A549 (cell line): ENCODE data around the gene ATP2A3. TPM values are rescaled to one million over a fixed set of nuclear protein-coding genes. Genes with fewer than 3 reads are reported as not detected.
A peak's percentile ranks its signal among the peaks of the same experiment; 100 is the strongest.

Source experiments
- ATAC-seq, 2 experiments: fragments of 200-7000 bp in 1 of 2; fragments of >200 bp in 1 of 2; cut with Nextera tagmentation in 1 of 2; cut with Tn5 transposase in 1 of 2; 3 replicates each; pipeline versions ENCODE4 v1.8.0 to v1.9.1; 2018 to 2020; ENCODE audit warnings: mild to moderate bottlenecking in 1 of 2, moderate library complexity in 1 of 2
- CTCF ChIA-PET: fragments of 300-600 bp; sonication (Branson Sonifier 250); formaldehyde crosslinking; extraction: SDS; loops from one replicate; lab custom pipeline; 2021; ENCODE audit warnings: antibody characterized with exemption, inconsistent platforms; lab: Yijun Ruan, JAX
- POLR2A ChIA-PET: fragments of 350-600 bp; formaldehyde crosslinking; extraction: SDS; loops from one replicate; lab custom pipeline; 2021; ENCODE audit warnings: antibody characterized with exemption, inconsistent platforms; lab: Yijun Ruan, JAX
- DNase-seq, 2 experiments: peaks; one replicate each; pipeline versions ENCODE4 v3.0.0 to v3.0.0-alpha.2; 2011 to 2016; ENCODE audit warnings: low read depth in 1 of 2, low spot score in 1 of 2
- FAIRE-seq: peaks from 2 replicates; lab custom pipeline; 2011; peaks lifted over from hg19 to GRCh38; lab: Jason Lieb, UNC
- H3K27ac ChIP-seq, 2 experiments: fragments of >200 bp; sonication (Bioruptor Twin); formaldehyde crosslinking; 3 replicates each; pipeline ENCODE4 v1.5.1; 2016 to 2017
- H3K4me1 ChIP-seq: fragments of >200 bp; sonication (Bioruptor Twin); formaldehyde crosslinking; 3 replicates; pipeline ENCODE4 v1.6.1; 2016
- H3K4me2 ChIP-seq: fragments of >200 bp; sonication (Bioruptor Twin); formaldehyde crosslinking; 3 replicates; pipeline ENCODE4 v1.6.1; 2016
- H3K4me3 ChIP-seq: fragments of >200 bp; sonication (Bioruptor Twin); formaldehyde crosslinking; 3 replicates; pipeline ENCODE4 v1.5.1; 2016
- H3K9me3 ChIP-seq: fragments of >200 bp; sonication (Bioruptor Twin); formaldehyde crosslinking; 3 replicates; pipeline ENCODE4 v1.6.1; 2016
- CHD2 ChIP-seq: fragments of 150-350 bp; IDR thresholded peaks from 2 replicates; pipeline ENCODE4 v1.6.1; 2014; ENCODE audit warnings: low read length; ENCODE audit not compliant: partially characterized antibody
- HDAC2 ChIP-seq: fragments of 200-600 bp; sonication (generic); IDR thresholded peaks from 2 replicates; pipeline ENCODE4 v1.6.1; 2016
- HOXA7 ChIP-seq: fragments of 250-450 bp; sonication (Bioruptor Pico); IDR thresholded peaks from 2 replicates; pipeline ENCODE4 v1.5.0; 2020; ENCODE audit warnings: mild to moderate bottlenecking, moderate library complexity
- KDM1A ChIP-seq: fragments of 200-600 bp; sonication (generic); IDR thresholded peaks from 2 replicates; pipeline ENCODE4 v1.6.1; 2016; ENCODE audit warnings: low read depth, mild to moderate bottlenecking
- KDM5A ChIP-seq: fragments of 200-600 bp; sonication (generic); IDR thresholded peaks from 2 replicates; pipeline ENCODE4 v1.6.1; 2016; ENCODE audit warnings: antibody characterized with exemption, mild to moderate bottlenecking
- MAZ ChIP-seq: fragments of 150-350 bp; IDR thresholded peaks from 2 replicates; pipeline ENCODE4 v1.6.1; 2014; ENCODE audit warnings: antibody characterized with exemption, low read depth, low read length, borderline replicate concordance
- RFX5 ChIP-seq: fragments of 450-650 bp; IDR thresholded peaks from 2 replicates; pipeline ENCODE4 v1.7.1; 2014; ENCODE audit warnings: antibody characterized with exemption, mild to moderate bottlenecking, moderate library complexity
- RNF2 ChIP-seq: fragments of 200-600 bp; sonication (generic); IDR thresholded peaks from 2 replicates; pipeline ENCODE4 v1.6.1; 2016; ENCODE audit warnings: low read depth, mild to moderate bottlenecking, antibody characterized with exemption, moderate library complexity, borderline replicate concordance
- SREBF2 ChIP-seq: fragments of 450-650 bp; IDR thresholded peaks from 2 replicates; pipeline ENCODE4 v1.6.1; 2014; ENCODE audit warnings: mild to moderate bottlenecking, moderate library complexity
- ZC3H11A ChIP-seq: fragments of 450-650 bp; IDR thresholded peaks from 2 replicates; pipeline ENCODE4 v1.6.1; 2014; ENCODE audit warnings: antibody characterized with exemption, mild to moderate bottlenecking
- ZFP36 ChIP-seq: fragments of 450-650 bp; IDR thresholded peaks from 2 replicates; pipeline ENCODE4 v1.6.1; 2014; ENCODE audit warnings: borderline replicate concordance; ENCODE audit not compliant: partially characterized antibody
- WGBS: methylation state at CpG from one replicate; pipeline ENCODE4 v1.1.6; 2017; ENCODE audit errors: missing lambda C conversion rate; 5-methylcytosine and 5-hydroxymethylcytosine counted together
- polyA plus RNA-seq, 4 experiments: library from polyadenylated mRNA; depleted of rRNA in 3 of 4; stranded (reverse); fragments of >200 nt; fragmentation: RNase III in 1 of 4; extraction: RNeasy Plus Mini Kit Qiagen cat#74134 plus additional on column Dnase treatment in 1 of 4; gene quantifications; 2 replicates in 3 of 4; 3 replicates in 1 of 4; pipeline ENCODE4 v1.2.3, GENCODE V29; 2011 to 2017
- TF ChIP-seq, protein P1 (sequence below): fragments of 250-450 bp; sonication (Bioruptor Pico); IDR thresholded peaks from 2 replicates; pipeline ENCODE4 v1.5.0; 2020; ENCODE audit warnings: low read depth, mild to moderate bottlenecking, moderate library complexity
- TF ChIP-seq, protein P2 (sequence below): IDR thresholded peaks from 2 replicates; pipeline ENCODE4 v1.6.1; 2012
- TF ChIP-seq, protein P3 (sequence below): fragments of 200-600 bp; sonication (generic); IDR thresholded peaks from 2 replicates; pipeline ENCODE4 v1.6.1; 2016; ENCODE audit warnings: antibody characterized with exemption, mild to moderate bottlenecking, moderate library complexity
- TF ChIP-seq, protein P4 (sequence below): IDR thresholded peaks from 2 replicates; pipeline ENCODE4 v1.6.1; 2012
- TF ChIP-seq, protein P5 (sequence below): IDR thresholded peaks from 2 replicates; pipeline ENCODE4 v1.6.1; 2012; ENCODE audit warnings: low read depth, borderline replicate concordance
- TF ChIP-seq, protein P6 (sequence below): fragments of 450-650 bp; IDR thresholded peaks from 2 replicates; pipeline ENCODE4 v1.6.1; 2014; ENCODE audit warnings: antibody characterized with exemption

Gene ATP2A3
- polyA plus RNA-seq, 2 of the 4 experiments (the other 2 are of a cell fraction) = 3.1 to 5.5 TPM

DNA sequence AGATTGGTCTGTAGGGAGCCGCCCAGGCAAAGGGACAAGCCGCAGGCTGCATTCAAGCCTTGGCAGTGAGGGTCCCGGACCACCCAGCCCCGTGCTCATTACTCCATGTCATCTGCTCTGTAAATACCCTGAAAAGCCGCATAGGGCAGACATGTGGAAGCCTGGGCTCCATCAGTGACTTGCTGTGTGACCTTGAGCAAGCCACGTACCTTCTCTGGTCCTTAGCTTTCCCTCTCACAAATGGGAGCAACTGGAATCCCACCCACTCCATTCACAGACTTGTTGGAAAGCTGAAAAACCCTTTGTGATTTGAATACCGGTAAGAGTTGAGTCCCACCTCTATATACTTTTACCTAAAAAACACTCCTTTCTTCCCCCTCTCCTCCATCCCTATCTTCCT, 83.3 kb downstream of the ATP2A3 start:
- TF ChIP-seq ZFP36 = peak; percentile 33
- TF ChIP-seq, protein P1, sequence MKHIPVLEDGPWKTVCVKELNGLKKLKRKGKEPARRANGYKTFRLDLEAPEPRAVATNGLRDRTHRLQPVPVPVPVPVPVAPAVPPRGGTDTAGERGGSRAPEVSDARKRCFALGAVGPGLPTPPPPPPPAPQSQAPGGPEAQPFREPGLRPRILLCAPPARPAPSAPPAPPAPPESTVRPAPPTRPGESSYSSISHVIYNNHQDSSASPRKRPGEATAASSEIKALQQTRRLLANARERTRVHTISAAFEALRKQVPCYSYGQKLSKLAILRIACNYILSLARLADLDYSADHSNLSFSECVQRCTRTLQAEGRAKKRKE (CRISPR knock-in tag) = no peak
- Histone ChIP-seq H3K4me2 (no peak overlapping the region), H3K4me1 (peaks cover 5% of the 10 kb centered on the region), H3K9me3 (no peaks in the 10 kb centered on the region), H3K4me3 (no peak overlapping the region), H3K27ac (no peak overlapping the region)
- ChIA-PET POLR2A (no interaction called here), CTCF (interaction anchor here (0.5 to 11.0 kb wide), 5 partner anchors 9 to 155 kb away, joined by 3 to 101 read pairs (median 11); no protein-coding TSS in a partner anchor)
- no peak for FAIRE-seq
- DNase-seq = no peak
- WGBS = 83% methylated on average over 7 of the region's 7 CpGs
- no peak for ATAC-seq

DNA sequence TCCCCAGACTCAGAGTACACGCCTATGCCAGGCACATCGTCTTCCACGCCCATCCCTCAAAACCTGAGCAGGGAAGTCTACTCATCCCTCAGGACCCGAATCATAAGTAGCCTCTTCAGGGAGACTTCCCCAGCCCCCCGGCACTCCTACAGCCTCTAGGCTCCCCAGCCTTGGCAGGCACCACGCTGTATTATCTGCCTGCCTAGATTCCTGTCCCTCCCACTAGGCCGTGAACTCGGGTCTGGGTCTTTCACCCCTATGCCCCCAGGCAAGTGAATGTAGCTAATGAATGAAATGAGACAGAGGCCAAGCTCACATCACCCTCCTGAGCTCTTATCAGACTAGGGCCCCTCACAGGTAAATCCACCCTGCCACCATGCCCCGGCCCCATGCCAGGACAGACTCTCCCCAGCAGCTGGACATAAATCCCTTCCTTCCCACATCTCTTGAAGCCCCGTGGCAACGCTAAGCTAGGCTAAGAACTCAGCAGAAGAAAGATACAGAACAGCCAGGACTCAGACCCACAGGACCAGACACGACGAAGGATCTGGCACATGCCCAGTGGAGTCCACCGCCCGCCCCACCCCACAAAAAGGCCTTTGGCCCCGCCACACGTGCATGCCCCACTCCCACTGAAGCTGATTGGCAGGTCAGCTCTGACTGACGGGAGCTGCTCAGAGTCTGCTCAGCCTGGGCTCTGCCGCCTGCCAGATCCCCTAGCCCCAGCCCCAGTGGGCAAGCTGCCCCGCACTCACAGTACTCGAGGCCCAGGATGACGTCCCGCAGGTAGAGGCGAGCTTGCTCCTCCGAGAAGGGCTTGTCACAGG, 84.4 kb downstream of the ATP2A3 start:
- ChIA-PET CTCF (interaction anchor here (0.6 to 11.0 kb wide), 12 partner anchors 10 to 171 kb away, joined by 3 to 101 read pairs (median 4); partner anchors contain the start of gene NCBP3), POLR2A (interaction anchor here (1.1 kb wide), 1 partner anchor 10 kb away, joined by 3 read pairs; no protein-coding TSS in a partner anchor)

More for the DNA sequence above, 84.4 kb downstream of the ATP2A3 start:
- Histone ChIP-seq H3K4me2 (no peak overlapping the region), H3K4me1 (no peaks in the 10 kb centered on the region), H3K9me3 (no peaks in the 10 kb centered on the region), H3K4me3 (no peak overlapping the region), H3K27ac (no peak overlapping the region)
- peak in 1 of 2 experiments; percentile 10; a peak in 1 of 6 replicates for ATAC-seq
- 95% methylated on average over 20 of the region's 25 CpGs for WGBS
- FAIRE-seq = no peak
- DNase-seq = no peak
- TF ChIP-seq, protein P2, sequence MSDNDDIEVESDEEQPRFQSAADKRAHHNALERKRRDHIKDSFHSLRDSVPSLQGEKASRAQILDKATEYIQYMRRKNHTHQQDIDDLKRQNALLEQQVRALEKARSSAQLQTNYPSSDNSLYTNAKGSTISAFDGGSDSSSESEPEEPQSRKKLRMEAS = no peak
- TF ChIP-seq RFX5 (no peak), HOXA7 (no peak), KDM5A (no peak), ZC3H11A (no peak), KDM1A (no peak), CHD2 (no peak), HDAC2 (no peak), RNF2 (no peak), SREBF2 (no peak), MAZ (no peak)
- TF ChIP-seq, protein P3, sequence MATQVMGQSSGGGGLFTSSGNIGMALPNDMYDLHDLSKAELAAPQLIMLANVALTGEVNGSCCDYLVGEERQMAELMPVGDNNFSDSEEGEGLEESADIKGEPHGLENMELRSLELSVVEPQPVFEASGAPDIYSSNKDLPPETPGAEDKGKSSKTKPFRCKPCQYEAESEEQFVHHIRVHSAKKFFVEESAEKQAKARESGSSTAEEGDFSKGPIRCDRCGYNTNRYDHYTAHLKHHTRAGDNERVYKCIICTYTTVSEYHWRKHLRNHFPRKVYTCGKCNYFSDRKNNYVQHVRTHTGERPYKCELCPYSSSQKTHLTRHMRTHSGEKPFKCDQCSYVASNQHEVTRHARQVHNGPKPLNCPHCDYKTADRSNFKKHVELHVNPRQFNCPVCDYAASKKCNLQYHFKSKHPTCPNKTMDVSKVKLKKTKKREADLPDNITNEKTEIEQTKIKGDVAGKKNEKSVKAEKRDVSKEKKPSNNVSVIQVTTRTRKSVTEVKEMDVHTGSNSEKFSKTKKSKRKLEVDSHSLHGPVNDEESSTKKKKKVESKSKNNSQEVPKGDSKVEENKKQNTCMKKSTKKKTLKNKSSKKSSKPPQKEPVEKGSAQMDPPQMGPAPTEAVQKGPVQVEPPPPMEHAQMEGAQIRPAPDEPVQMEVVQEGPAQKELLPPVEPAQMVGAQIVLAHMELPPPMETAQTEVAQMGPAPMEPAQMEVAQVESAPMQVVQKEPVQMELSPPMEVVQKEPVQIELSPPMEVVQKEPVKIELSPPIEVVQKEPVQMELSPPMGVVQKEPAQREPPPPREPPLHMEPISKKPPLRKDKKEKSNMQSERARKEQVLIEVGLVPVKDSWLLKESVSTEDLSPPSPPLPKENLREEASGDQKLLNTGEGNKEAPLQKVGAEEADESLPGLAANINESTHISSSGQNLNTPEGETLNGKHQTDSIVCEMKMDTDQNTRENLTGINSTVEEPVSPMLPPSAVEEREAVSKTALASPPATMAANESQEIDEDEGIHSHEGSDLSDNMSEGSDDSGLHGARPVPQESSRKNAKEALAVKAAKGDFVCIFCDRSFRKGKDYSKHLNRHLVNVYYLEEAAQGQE = no peak
- TF ChIP-seq, protein P4, sequence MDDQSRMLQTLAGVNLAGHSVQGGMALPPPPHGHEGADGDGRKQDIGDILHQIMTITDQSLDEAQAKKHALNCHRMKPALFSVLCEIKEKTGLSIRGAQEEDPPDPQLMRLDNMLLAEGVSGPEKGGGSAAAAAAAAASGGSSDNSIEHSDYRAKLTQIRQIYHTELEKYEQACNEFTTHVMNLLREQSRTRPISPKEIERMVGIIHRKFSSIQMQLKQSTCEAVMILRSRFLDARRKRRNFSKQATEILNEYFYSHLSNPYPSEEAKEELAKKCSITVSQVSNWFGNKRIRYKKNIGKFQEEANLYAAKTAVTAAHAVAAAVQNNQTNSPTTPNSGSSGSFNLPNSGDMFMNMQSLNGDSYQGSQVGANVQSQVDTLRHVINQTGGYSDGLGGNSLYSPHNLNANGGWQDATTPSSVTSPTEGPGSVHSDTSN = no peak
- TF ChIP-seq, protein P5, sequence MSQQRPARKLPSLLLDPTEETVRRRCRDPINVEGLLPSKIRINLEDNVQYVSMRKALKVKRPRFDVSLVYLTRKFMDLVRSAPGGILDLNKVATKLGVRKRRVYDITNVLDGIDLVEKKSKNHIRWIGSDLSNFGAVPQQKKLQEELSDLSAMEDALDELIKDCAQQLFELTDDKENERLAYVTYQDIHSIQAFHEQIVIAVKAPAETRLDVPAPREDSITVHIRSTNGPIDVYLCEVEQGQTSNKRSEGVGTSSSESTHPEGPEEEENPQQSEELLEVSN = no peak
- TF ChIP-seq, protein P6, sequence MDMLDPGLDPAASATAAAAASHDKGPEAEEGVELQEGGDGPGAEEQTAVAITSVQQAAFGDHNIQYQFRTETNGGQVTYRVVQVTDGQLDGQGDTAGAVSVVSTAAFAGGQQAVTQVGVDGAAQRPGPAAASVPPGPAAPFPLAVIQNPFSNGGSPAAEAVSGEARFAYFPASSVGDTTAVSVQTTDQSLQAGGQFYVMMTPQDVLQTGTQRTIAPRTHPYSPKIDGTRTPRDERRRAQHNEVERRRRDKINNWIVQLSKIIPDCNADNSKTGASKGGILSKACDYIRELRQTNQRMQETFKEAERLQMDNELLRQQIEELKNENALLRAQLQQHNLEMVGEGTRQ = no peak
